Type B pancreatic cell (in vitro differentiated cells): ENCODE data around the gene TKTL1. TPM values are rescaled to one million over a fixed set of nuclear protein-coding genes. Genes with fewer than 3 reads are reported as not detected.

Source experiments
- DNase-seq: peaks from one replicate; pipeline ENCODE4 v3.0.0; 2021; ENCODE audit warnings: mixed read lengths; ENCODE audit not compliant: unreplicated experiment; ENCODE audit errors: extremely low spot score
- H3K27ac Mint-ChIP-seq: 2 replicates; pipeline ENCODE4 v1.8.0; 2021; ENCODE audit warnings: mild to moderate bottlenecking, mixed read lengths
- H3K27me3 Mint-ChIP-seq: 2 replicates; pipeline ENCODE4 v1.8.0; 2021; ENCODE audit warnings: mixed read lengths
- H3K36me3 Mint-ChIP-seq: 2 replicates; pipeline ENCODE4 v1.8.0; 2021; ENCODE audit warnings: mixed read lengths
- H3K4me1 Mint-ChIP-seq: one replicate; pipeline ENCODE4 v1.8.0; 2021; ENCODE audit warnings: mixed read lengths; ENCODE audit not compliant: unreplicated experiment
- H3K4me3 Mint-ChIP-seq: 2 replicates; pipeline ENCODE4 v1.8.0; 2021; ENCODE audit warnings: mild to moderate bottlenecking, mixed read lengths
- H3K9me3 Mint-ChIP-seq: 2 replicates; pipeline ENCODE4 v1.8.0; 2021; ENCODE audit warnings: mixed read lengths
- CTCF ChIP-seq: fragments of 200-600 bp; sonication (generic); conservative IDR thresholded peaks from 2 replicates; pipeline ENCODE4 v1.5.0; 2021; ENCODE audit warnings: antibody characterized with exemption, mild to moderate bottlenecking
- total RNA-seq: library from RNA; stranded (reverse); gene quantifications from 2 replicates; pipeline ENCODE4 v1.2.1, GENCODE V29; 2021; ENCODE audit warnings: low replicate concordance

Gene TKTL1
- total RNA-seq, 1 donor from 2014 or later = 0.56 TPM

DNA sequence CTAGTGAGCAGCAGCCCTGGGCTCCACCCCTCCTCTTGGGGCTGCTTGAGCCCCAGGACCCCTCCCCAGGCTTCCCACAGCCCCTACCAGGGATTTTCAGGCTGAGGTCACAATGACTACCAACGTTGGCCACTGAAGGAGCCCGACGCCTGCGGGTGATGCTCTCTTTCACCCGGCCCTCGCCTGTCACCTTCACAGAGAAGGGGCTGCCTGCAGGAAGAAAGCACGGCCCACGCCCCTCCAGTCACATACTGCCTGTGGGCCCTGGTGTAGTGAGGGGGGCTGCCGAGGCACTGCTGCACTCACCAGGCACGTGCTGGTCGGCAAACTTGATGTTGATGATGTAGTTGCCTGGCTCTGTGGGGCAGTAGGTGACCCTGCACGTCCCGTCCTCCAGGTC, 56.9 kb downstream of the TKTL1 start:
- TF ChIP-seq CTCF = no peak
- Mint-ChIP-seq H3K36me3 (no peaks in the 10 kb centered on the region), H3K4me1 (no peaks in the 10 kb centered on the region), H3K9me3 (no peaks in the 10 kb centered on the region), H3K27ac (no peak overlapping the region), H3K27me3 (no peaks in the 10 kb centered on the region), H3K4me3 (no peak overlapping the region)
- no peak for DNase-seq

- H3K27ac Mint-ChIP-seq = no peak overlapping the region
- H3K4me1 Mint-ChIP-seq = no peaks in the 10 kb centered on the region
- no peaks in the 10 kb centered on the region for H3K27me3 Mint-ChIP-seq
- H3K9me3 Mint-ChIP-seq = no peaks in the 10 kb centered on the region
- no peak overlapping the region for H3K4me3 Mint-ChIP-seq
- no peak for TF ChIP-seq CTCF
- no peaks in the 10 kb centered on the region for H3K36me3 Mint-ChIP-seq
- DNase-seq = no peak
These were observed 57.7 kb downstream of the TKTL1 start for GRCh38 chrX:154353172-154353843.

DNA sequence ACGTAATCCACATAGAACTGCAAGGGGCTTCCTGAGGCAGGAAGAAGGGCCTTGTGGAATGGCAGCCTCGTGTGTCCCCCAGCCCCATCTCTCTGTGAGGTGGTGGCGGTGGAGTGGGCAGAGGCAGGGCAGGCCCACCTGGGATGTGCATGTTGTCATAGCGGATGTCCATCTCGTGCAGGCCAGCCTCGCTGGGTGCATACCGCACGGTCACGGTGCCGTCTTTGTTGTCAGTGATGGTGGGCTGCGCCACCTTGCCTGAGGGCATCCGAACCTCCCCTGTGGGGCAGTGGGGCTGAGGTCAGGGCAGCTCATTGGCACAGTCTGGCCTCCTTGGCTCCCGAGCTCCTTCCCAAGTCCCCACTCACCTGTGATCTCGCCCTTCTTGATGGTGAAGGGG, 58.4 kb downstream of the TKTL1 start:
- no peak for DNase-seq
- no peak overlapping the region for H3K4me3 Mint-ChIP-seq
- no peak overlapping the region for H3K27ac Mint-ChIP-seq
- no peaks in the 10 kb centered on the region for H3K4me1 Mint-ChIP-seq
- no peaks in the 10 kb centered on the region for H3K36me3 Mint-ChIP-seq
- TF ChIP-seq CTCF = no peak
- H3K27me3 Mint-ChIP-seq = no peaks in the 10 kb centered on the region
- H3K9me3 Mint-ChIP-seq = no peaks in the 10 kb centered on the region

DNA sequence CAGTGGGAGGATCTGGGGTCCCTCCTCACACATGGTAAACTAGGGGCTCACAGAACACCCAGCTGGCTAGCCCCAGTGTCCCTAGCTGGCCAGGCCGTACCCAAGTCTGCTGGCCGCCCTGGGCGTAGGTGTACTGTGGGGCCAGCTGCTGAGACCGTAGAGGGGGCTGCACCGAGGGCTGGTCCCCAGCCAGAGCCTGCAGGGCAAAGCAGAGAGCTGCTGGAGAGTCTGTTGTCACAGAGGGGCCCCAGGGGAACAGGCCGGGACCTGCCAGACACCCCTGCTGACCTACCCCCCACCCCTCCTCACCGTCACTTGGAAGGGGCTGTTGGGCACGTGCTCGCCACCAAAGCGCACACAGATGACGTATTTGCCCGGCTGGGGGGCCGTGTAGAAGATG, 58.9 kb downstream of the TKTL1 start:
- no peak for TF ChIP-seq CTCF
- Mint-ChIP-seq H3K4me3 (no peak overlapping the region), H3K4me1 (no peaks in the 10 kb centered on the region), H3K9me3 (no peaks in the 10 kb centered on the region), H3K27ac (no peak overlapping the region), H3K27me3 (no peaks in the 10 kb centered on the region), H3K36me3 (no peaks in the 10 kb centered on the region)
- DNase-seq = no peak

- no peak for TF ChIP-seq CTCF
- H3K4me1 Mint-ChIP-seq = no peaks in the 10 kb centered on the region
- DNase-seq = no peak
- no peak overlapping the region for H3K4me3 Mint-ChIP-seq
- no peaks in the 10 kb centered on the region for H3K36me3 Mint-ChIP-seq
- H3K27me3 Mint-ChIP-seq = no peaks in the 10 kb centered on the region
- no peak overlapping the region for H3K27ac Mint-ChIP-seq
- H3K9me3 Mint-ChIP-seq = no peaks in the 10 kb centered on the region
These were observed 59.6 kb downstream of the TKTL1 start for GRCh38 chrX:154355094-154355775.
